NCI-H187 (cell line): Measurements from ENCODE around the gene IPPK.
A peak's percentile ranks its signal among the peaks of the same experiment; 100 is the strongest.
"Not testable (repeated sequence)": the region's sequence is repeated elsewhere in the genome, so short reads cannot be mapped to it uniquely, and the experiment has no call there.

Source experiments
- DNase-seq, 2 experiments: peaks; one replicate each; lab custom pipeline; 2025; lab: John Stamatoyannopoulos, UW

IPPK gene

GRCh38 chr9:92613268-92614122 is 56.4 kb downstream of the IPPK start:
- no peak for DNase-seq

- no peak for DNase-seq
These were observed 57.1 kb downstream of the IPPK start for GRCh38 chr9:92612816-92613215.

- DNase-seq = no peak
These were observed 57.6 kb downstream of the IPPK start for GRCh38 chr9:92612292-92612691.

- no peak for DNase-seq
These were observed 58.2 kb downstream of the IPPK start for GRCh38 chr9:92611621-92612285.

GRCh38 chr9:92610470-92611420 is 59.2 kb downstream of the IPPK start:
- DNase-seq = no peak

- DNase-seq = peak; percentile 31 to 54
These were observed 61.0 kb downstream of the IPPK start for GRCh38 chr9:92608909-92609445.

- no peak for DNase-seq
These were observed 61.6 kb downstream of the IPPK start for GRCh38 chr9:92608241-92608908.

GRCh38 chr9:92607773-92608172 is 62.2 kb downstream of the IPPK start:
- DNase-seq = peak; percentile 51 to 52

- no peak for DNase-seq
These were observed 62.8 kb downstream of the IPPK start for GRCh38 chr9:92607088-92607487.

- no peak for DNase-seq
These were observed 64.7 kb downstream of the IPPK start for GRCh38 chr9:92605224-92605623.

GRCh38 chr9:92603990-92604389 is 65.9 kb downstream of the IPPK start:
- DNase-seq = no peak

- DNase-seq = no peak
These were observed 66.8 kb downstream of the IPPK start for GRCh38 chr9:92603100-92603499.

- DNase-seq = no peak
These were observed 67.5 kb downstream of the IPPK start for GRCh38 chr9:92602413-92602812.

- no peak for DNase-seq
These were observed 68.5 kb downstream of the IPPK start for GRCh38 chr9:92601451-92601850.

GRCh38 chr9:92600462-92601261 is 69.3 kb downstream of the IPPK start:
- no peak for DNase-seq

- no peak for DNase-seq
These were observed 69.9 kb downstream of the IPPK start for GRCh38 chr9:92599938-92600461.

- no peak for DNase-seq
These were observed 71.5 kb downstream of the IPPK start for GRCh38 chr9:92598382-92598781.

- DNase-seq = no peak
These were observed 74.0 kb downstream of the IPPK start for GRCh38 chr9:92595930-92596329.

GRCh38 chr9:92595075-92595474 is 74.9 kb downstream of the IPPK start:
- not testable (repeated sequence) for DNase-seq
